H1 (cell line): Measurements from ENCODE around the gene NIPSNAP2. TPM values are rescaled to one million over a fixed set of nuclear protein-coding genes. Genes with fewer than 3 reads are reported as not detected.

Source experiments
- CTCF ChIA-PET: fragments of 300-600 bp; sonication (Branson Sonifier 250); formaldehyde crosslinking; loops from one replicate; lab custom pipeline; 2021; ENCODE audit not compliant: partially characterized antibody; lab: Charles Lee
- POLR2A ChIA-PET: fragments of 300-600 bp; sonication (Branson Sonifier 250); formaldehyde crosslinking; loops from one replicate; lab custom pipeline; 2021; ENCODE audit warnings: inconsistent platforms; ENCODE audit not compliant: partially characterized antibody; lab: Charles Lee
- DNase-seq, 2 experiments: peaks; one replicate each; pipeline versions ENCODE4 v3.0.0 to v3.0.0-alpha.2; 2010 to 2022; ENCODE audit warnings: low spot score in 2 of 2, low read depth in 1 of 2, mixed read lengths in 1 of 2
- FAIRE-seq: peaks from 2 replicates; lab custom pipeline; 2011; peaks lifted over from hg19 to GRCh38; lab: Jason Lieb, UNC
- H2AFZ ChIP-seq: 2 replicates; pipeline ENCODE4 v1.8.1; 2012; ENCODE audit warnings: low read length, inconsistent platforms
- H2AK5ac ChIP-seq: 2 replicates; pipeline ENCODE4 v1.6.1; 2013; ENCODE audit warnings: low read depth, low read length
- H2BK120ac ChIP-seq: replicated peaks from 2 replicates; pipeline ENCODE3; 2013; ENCODE audit warnings: low read depth, low read length, inconsistent platforms
- H2BK12ac ChIP-seq: 2 replicates; pipeline ENCODE4 v1.6.1; 2013; ENCODE audit warnings: low read depth, low read length
- H2BK15ac ChIP-seq: 2 replicates; pipeline ENCODE4 v1.6.1; 2013; ENCODE audit warnings: low read length
- H2BK20ac ChIP-seq: 2 replicates; pipeline ENCODE4 v1.6.1; 2013; ENCODE audit warnings: low read length
- H2BK5ac ChIP-seq: 2 replicates; pipeline ENCODE4 v1.6.1; 2013; ENCODE audit warnings: low read depth, low read length
- H3K14ac ChIP-seq: 2 replicates; pipeline ENCODE4 v1.6.1; 2013; ENCODE audit warnings: inconsistent platforms; ENCODE audit not compliant: insufficient read length
- H3K18ac ChIP-seq: 2 replicates; pipeline ENCODE4 v1.6.1; 2013; ENCODE audit warnings: low read length; ENCODE audit errors: extremely low read depth
- H3K23ac ChIP-seq: 2 replicates; pipeline ENCODE4 v1.6.1; 2013; ENCODE audit warnings: inconsistent platforms; ENCODE audit not compliant: insufficient read length
- H3K23me2 ChIP-seq: 2 replicates; pipeline ENCODE4 v1.6.1; 2013; ENCODE audit warnings: low read depth, low read length
- H3K27ac ChIP-seq: 2 replicates; pipeline ENCODE4 v1.6.1; 2011; ENCODE audit warnings: low read depth, low read length, inconsistent platforms
- H3K27me3 ChIP-seq, 4 experiments: replicated peaks in 1 of 4; 1 replicate in 1 of 4; 2 replicates in 3 of 4; pipeline versions ENCODE4 v1.6.1 to v1.8.1; 2011 to 2013; ENCODE audit warnings: low read length in 3 of 4, mild to moderate bottlenecking in 3 of 4, inconsistent platforms in 2 of 4, mixed read lengths in 2 of 4, moderate library complexity in 1 of 4; ENCODE audit not compliant: control insufficient read depth in 3 of 4, insufficient read depth in 3 of 4; ENCODE audit errors: extremely low read depth in 1 of 4
- H3K36me3 ChIP-seq, 4 experiments: 2 replicates each; pipeline versions ENCODE4 v1.6.1 to v1.8.1; 2011 to 2013; ENCODE audit warnings: mild to moderate bottlenecking in 4 of 4, low read length in 3 of 4, moderate library complexity in 2 of 4, control low read depth in 1 of 4, inconsistent platforms in 1 of 4; ENCODE audit not compliant: insufficient read depth in 4 of 4, control insufficient read depth in 2 of 4
- H3K4ac ChIP-seq: replicated peaks from 2 replicates; pipeline ENCODE3; 2013; ENCODE audit warnings: low read length, low read depth, mixed read lengths, inconsistent platforms; ENCODE audit not compliant: insufficient read length
- H3K4me1 ChIP-seq, 4 experiments: replicated peaks in 1 of 4; 1 replicate in 1 of 4; 2 replicates in 3 of 4; pipeline versions ENCODE4 v1.6.1 to v1.8.1; 2011 to 2013; ENCODE audit warnings: low read length in 3 of 4, inconsistent platforms in 2 of 4, mixed read lengths in 1 of 4; ENCODE audit not compliant: insufficient read depth in 4 of 4, control insufficient read depth in 3 of 4
- H3K4me2 ChIP-seq, 2 experiments: 2 replicates each; pipeline versions ENCODE4 v1.6.1 to v1.8.1; 2011 to 2013; ENCODE audit warnings: low read depth in 2 of 2, low read length in 2 of 2, control low read depth in 1 of 2, inconsistent platforms in 1 of 2, mild to moderate bottlenecking in 1 of 2; ENCODE audit not compliant: insufficient read depth in 1 of 2
- H3K4me3 ChIP-seq, 4 experiments: fragments of 200-600, 300-600 bp in 1 of 4; sonication (generic), shearing (Covaris generic), sonication (Bioruptor Twin) in 1 of 4; 2 replicates each; pipeline versions ENCODE4 v1.5.1 to v1.8.1; 2011 to 2016; ENCODE audit warnings: low read length in 4 of 4, low read depth in 3 of 4, control low read depth in 2 of 4, inconsistent platforms in 2 of 4, mild to moderate bottlenecking in 2 of 4, mixed read lengths in 1 of 4, moderate library complexity in 1 of 4; ENCODE audit not compliant: insufficient read depth in 2 of 4; ENCODE audit errors: extremely low read depth in 1 of 4
- H3K56ac ChIP-seq: replicated peaks from 2 replicates; pipeline ENCODE3; 2013; ENCODE audit warnings: low read depth, mild to moderate bottlenecking, mixed read lengths, low read length, inconsistent platforms; ENCODE audit not compliant: insufficient read length
- H3K79me1 ChIP-seq: 2 replicates; pipeline ENCODE4 v1.6.1; 2013; ENCODE audit warnings: low read depth, low read length, control low read depth
- H3K79me2 ChIP-seq, 2 experiments: 2 replicates each; pipeline versions ENCODE4 v1.6.1 to v1.8.1; 2012 to 2013; ENCODE audit warnings: low read length in 2 of 2, mild to moderate bottlenecking in 2 of 2, inconsistent platforms in 1 of 2; ENCODE audit not compliant: insufficient read depth in 2 of 2, control insufficient read depth in 1 of 2
- H3K9ac ChIP-seq, 4 experiments: replicated peaks in 1 of 4; 1 replicate in 1 of 4; 2 replicates in 3 of 4; pipeline versions ENCODE4 v1.6.1 to v1.8.1; 2011 to 2013; ENCODE audit warnings: low read depth in 3 of 4, low read length in 3 of 4, control low read depth in 2 of 4, mild to moderate bottlenecking in 2 of 4, moderate library complexity in 2 of 4, inconsistent platforms in 1 of 4; ENCODE audit errors: extremely low read depth in 1 of 4
- H3K9me3 ChIP-seq, 2 experiments: 2 replicates each; pipeline versions ENCODE4 v1.6.1 to v1.8.1; 2012 to 2013; ENCODE audit warnings: mild to moderate bottlenecking in 2 of 2, moderate library complexity in 2 of 2, control low read depth in 1 of 2, inconsistent platforms in 1 of 2, low read depth in 1 of 2, low read length in 1 of 2, mixed read lengths in 1 of 2; ENCODE audit not compliant: insufficient read depth in 2 of 2
- H4K20me1 ChIP-seq, 2 experiments: replicated peaks in 1 of 2; 2 replicates each; pipeline versions ENCODE3 to v1.8.1; 2011 to 2013; ENCODE audit warnings: inconsistent platforms in 2 of 2, low read length in 2 of 2, mild to moderate bottlenecking in 1 of 2; ENCODE audit not compliant: insufficient read depth in 2 of 2, control insufficient read depth in 1 of 2
- H4K5ac ChIP-seq: 2 replicates; pipeline ENCODE4 v1.6.1; 2013; ENCODE audit warnings: low read length, low read depth, mixed read lengths, inconsistent platforms; ENCODE audit not compliant: insufficient read length
- H4K8ac ChIP-seq: 2 replicates; pipeline ENCODE4 v1.8.0; 2013; ENCODE audit warnings: mild to moderate bottlenecking, moderate library complexity, low read length, inconsistent platforms; ENCODE audit not compliant: insufficient read depth; ENCODE audit errors: extremely low read depth
- H4K91ac ChIP-seq: replicated peaks from 2 replicates; pipeline ENCODE3; 2013; ENCODE audit warnings: low read length, mixed read lengths, inconsistent platforms; ENCODE audit not compliant: insufficient read length
- MAX ChIP-seq: IDR thresholded peaks from 2 replicates; pipeline ENCODE4 v1.6.1; 2012; ENCODE audit warnings: inconsistent platforms
- SIN3A ChIP-seq, 2 experiments: IDR thresholded peaks in 1 of 2; conservative IDR thresholded peaks in 1 of 2; 2 replicates each; pipeline ENCODE4 v1.6.1; 2011 to 2012; ENCODE audit warnings: low read length in 2 of 2, improper control_type of control experiment in 1 of 2, low read depth in 1 of 2, mild to moderate bottlenecking in 1 of 2
- TAF1 ChIP-seq: IDR thresholded peaks from 2 replicates; pipeline ENCODE4 v1.6.1; 2011; ENCODE audit warnings: mild to moderate bottlenecking, low read depth, low read length
- TEAD4 ChIP-seq: IDR thresholded peaks from 2 replicates; pipeline ENCODE4 v1.6.1; 2012; ENCODE audit warnings: low read depth, low read length, inconsistent platforms, mixed read lengths
- USF2 ChIP-seq: IDR thresholded peaks from 2 replicates; pipeline ENCODE4 v1.6.1; 2011; ENCODE audit warnings: low read length, improper control_type of control experiment
- WGBS, 2 experiments: shearing (Covaris generic) in 1 of 2; methylation state at CpG; one replicate each; pipeline versions ENCODE4 v1.1.6 to v1.1.7; 2013 to 2015; ENCODE audit warnings: low lambda C conversion rate in 2 of 2, mixed read lengths in 2 of 2, inconsistent platforms in 1 of 2, low coverage in 1 of 2, missing lambda C conversion rate in 1 of 2; ENCODE audit not compliant: insufficient replicate concordance in 2 of 2, insufficient coverage in 1 of 2, insufficient read length in 1 of 2; ENCODE audit errors: extremely low coverage in 1 of 2, missing lambda C conversion rate in 1 of 2; 5-methylcytosine and 5-hydroxymethylcytosine counted together
- polyA plus RNA-seq, 7 experiments: library from polyadenylated mRNA; depleted of rRNA in 3 of 7; stranded (reverse) in 5 of 7; unstranded in 2 of 7; fragments of >200 nt in 5 of 7; fragments of 200-250 nt in 2 of 7; gene quantifications; 1 replicate in 5 of 7; 2 replicates in 1 of 7; 4 replicates in 1 of 7; pipeline versions ENCODE4 v1.2.1 to v1.2.3, GENCODE V29; 2011 to 2013; ENCODE audit warnings: missing spikeins in 2 of 7, mixed read lengths in 2 of 7
- total RNA-seq: library from RNA; stranded (reverse); fragmentation: NEBNext Ultra II Directional; extraction: Animal tissue kit (Norgen Biotek cat#: 25700); gene quantifications from 2 replicates; pipeline ENCODE4 v1.2.1, GENCODE V29; 2021

The NIPSNAP2 gene
- total and polyA plus RNA-seq, 2 of the 8 experiments (the other 6 are each of a cell fraction or from before 2014, with no cell fraction given): 31.1 to 45.2 TPM

- FAIRE-seq (no peak), DNase-seq (no peak)
- no peak overlapping the region for H3K18ac ChIP-seq
- H3K23me2 ChIP-seq: no peaks in the 10 kb centered on the region
- H3K4me2 ChIP-seq: no peak overlapping the region
- H4K8ac ChIP-seq: no peak overlapping the region
- H3K27me3 ChIP-seq: no peaks in the 10 kb centered on the region
- peaks cover 0 to 27% of the 10 kb centered on the region in 2 experiments; a peak in 2 of 4 replicates for H3K79me2 ChIP-seq
- POLR2A ChIA-PET: interaction anchor here (0.9 to 40.8 kb wide), 4 partner anchors 11 to 49 kb away, joined by 3 to 869 read pairs (median 20); partner anchors contain the start of genes CCT6A, PSPH and SUMF2
- no peak overlapping the region for H2BK5ac ChIP-seq
- H3K4me1 ChIP-seq: no peaks in the 10 kb centered on the region
- CTCF ChIA-PET: interaction anchor here (0.7 kb wide), 1 partner anchor 14 kb away, joined by 3 read pairs; no protein-coding TSS in a partner anchor
- no peak overlapping the region for H3K23ac ChIP-seq
- H2AK5ac ChIP-seq: no peak overlapping the region
- H2BK120ac ChIP-seq: no peak overlapping the region
- no peak overlapping the region for H4K91ac ChIP-seq
- H3K4ac ChIP-seq: no peak overlapping the region
- 91% methylated on average over 8 of the region's 8 CpGs; no CpG with 5 or more reads in 1 of the 2 experiments for WGBS, 2 experiments
- H4K5ac ChIP-seq: no peak overlapping the region
- H3K36me3 ChIP-seq: peaks cover 2 to 51% (median 22%) of the 10 kb centered on the region in 4 experiments; a peak in 7 of 8 replicates
- H3K27ac ChIP-seq: no peak overlapping the region
- H3K4me3 ChIP-seq: no peak overlapping the region
- H3K9ac ChIP-seq: no peak overlapping the region
- no peak overlapping the region for H3K56ac ChIP-seq
- no peaks in the 10 kb centered on the region; the same call in 1 of the 2 replicates for H3K79me1 ChIP-seq
- H4K20me1 ChIP-seq: peaks cover 0 to 4% of the 10 kb centered on the region in 2 experiments
- H2BK12ac ChIP-seq: no peak overlapping the region
- H2AFZ ChIP-seq: no peak overlapping the region
- H3K9me3 ChIP-seq: no peaks in the 10 kb centered on the region
- H3K14ac ChIP-seq: no peak overlapping the region
- H2BK15ac ChIP-seq: no peak overlapping the region
- no peak overlapping the region for H2BK20ac ChIP-seq
- TF ChIP-seq USF2: no peak
- no peak for TF ChIP-seq MAX
- TF ChIP-seq SIN3A (conservative IDR thresholded peaks at IDR 0.05 in 1 of 2, IDR thresholded peaks at IDR 0.05 in 1 of 2; ENCODE audit: low read depth in 1 of 2, low read length in 2 of 2): no peak
- TF ChIP-seq TAF1: no peak
- TF ChIP-seq TEAD4: no peak
Observed at GRCh38 chr7:56030340-56030739, 66.0 kb downstream of the NIPSNAP2 start.
